Parathyroid adenoma (tissue), 2 donors: ENCODE results near the gene LOXL1.

ENCODE experiments used
- H2AFZ ChIP-seq: fragments of 300-600 bp; sonication (generic); one replicate; pipeline ENCODE4 v1.7.0; 2017; ENCODE audit warnings: antibody characterized with exemption, mild to moderate bottlenecking
- H3K27ac ChIP-seq: fragments of 300-600 bp; sonication (generic); one replicate; pipeline ENCODE4 v1.7.0; 2017
- H3K27me3 ChIP-seq: fragments of 300-600 bp; sonication (generic); one replicate; pipeline ENCODE4 v1.7.0; 2017; ENCODE audit warnings: low read length; ENCODE audit not compliant: control insufficient read depth, insufficient read depth
- H3K36me3 ChIP-seq: fragments of 300-600 bp; sonication (generic); one replicate; pipeline ENCODE4 v1.7.0; 2017; ENCODE audit warnings: low read length; ENCODE audit not compliant: control insufficient read depth, insufficient read depth
- H3K4me1 ChIP-seq: fragments of 300-600 bp; sonication (generic); one replicate; pipeline ENCODE4 v1.7.0; 2017; ENCODE audit warnings: control low read depth
- H3K4me2 ChIP-seq: fragments of 300-600 bp; sonication (generic); one replicate; pipeline ENCODE4 v1.7.0; 2017; ENCODE audit warnings: low read length
- H3K4me3 ChIP-seq: fragments of 300-600 bp; sonication (generic); one replicate; pipeline ENCODE4 v1.7.0; 2017; ENCODE audit warnings: low read depth, low read length
- H3K79me2 ChIP-seq: fragments of 300-600 bp; sonication (generic); one replicate; pipeline ENCODE4 v1.7.0; 2017; ENCODE audit warnings: control low read depth
- H3K9ac ChIP-seq: fragments of 300-600 bp; sonication (generic); one replicate; pipeline ENCODE4 v1.7.0; 2017; ENCODE audit warnings: mild to moderate bottlenecking
- H3K9me3 ChIP-seq: fragments of 300-600 bp; sonication (generic); one replicate; pipeline ENCODE4 v1.7.0; 2017; ENCODE audit warnings: low read length; ENCODE audit not compliant: control insufficient read depth
- TF ChIP-seq, protein P1 (sequence below): fragments of 300-600 bp; sonication (generic); IDR thresholded peaks from one replicate; pipeline ENCODE4 v1.7.0; 2017; ENCODE audit warnings: antibody characterized with exemption, mild to moderate bottlenecking
- donor health status: primary hyperparathyroidism.

The LOXL1 gene

DNA sequence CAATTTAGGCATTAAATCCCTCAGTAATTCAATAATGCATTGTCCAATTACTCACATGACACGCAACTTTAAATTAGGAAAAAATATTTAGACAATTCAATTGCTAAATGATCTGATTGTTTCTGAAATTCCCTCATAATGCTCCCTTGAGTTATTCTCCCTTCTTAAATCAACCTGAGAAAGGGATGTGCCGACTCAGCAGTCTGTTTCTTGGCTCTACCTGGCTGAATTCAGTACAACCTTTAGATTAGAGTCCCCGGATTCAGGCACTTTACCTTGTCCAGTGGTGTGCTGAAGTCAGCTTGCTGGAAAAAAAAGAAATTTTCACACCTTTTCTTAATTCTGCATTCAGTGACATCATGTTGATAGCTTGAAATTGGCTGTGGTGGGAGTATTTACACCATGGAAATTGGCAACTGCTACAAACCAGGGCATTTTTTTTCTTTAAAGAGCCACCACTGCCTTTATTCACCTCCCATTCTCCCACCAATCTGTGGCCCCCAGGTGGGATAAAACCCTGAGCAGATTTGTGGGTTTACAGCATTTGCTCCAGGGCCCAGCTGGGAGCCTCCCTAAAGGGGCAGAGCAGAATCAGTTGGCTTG is 20.9 kb upstream of the LOXL1 start:
- no peaks in the 10 kb centered on the region for H3K9me3 ChIP-seq
- no peaks in the 10 kb centered on the region for H3K27me3 ChIP-seq
- no peak overlapping the region for H3K4me2 ChIP-seq
- no peak overlapping the region for H3K9ac ChIP-seq
- TF ChIP-seq, protein P1, sequence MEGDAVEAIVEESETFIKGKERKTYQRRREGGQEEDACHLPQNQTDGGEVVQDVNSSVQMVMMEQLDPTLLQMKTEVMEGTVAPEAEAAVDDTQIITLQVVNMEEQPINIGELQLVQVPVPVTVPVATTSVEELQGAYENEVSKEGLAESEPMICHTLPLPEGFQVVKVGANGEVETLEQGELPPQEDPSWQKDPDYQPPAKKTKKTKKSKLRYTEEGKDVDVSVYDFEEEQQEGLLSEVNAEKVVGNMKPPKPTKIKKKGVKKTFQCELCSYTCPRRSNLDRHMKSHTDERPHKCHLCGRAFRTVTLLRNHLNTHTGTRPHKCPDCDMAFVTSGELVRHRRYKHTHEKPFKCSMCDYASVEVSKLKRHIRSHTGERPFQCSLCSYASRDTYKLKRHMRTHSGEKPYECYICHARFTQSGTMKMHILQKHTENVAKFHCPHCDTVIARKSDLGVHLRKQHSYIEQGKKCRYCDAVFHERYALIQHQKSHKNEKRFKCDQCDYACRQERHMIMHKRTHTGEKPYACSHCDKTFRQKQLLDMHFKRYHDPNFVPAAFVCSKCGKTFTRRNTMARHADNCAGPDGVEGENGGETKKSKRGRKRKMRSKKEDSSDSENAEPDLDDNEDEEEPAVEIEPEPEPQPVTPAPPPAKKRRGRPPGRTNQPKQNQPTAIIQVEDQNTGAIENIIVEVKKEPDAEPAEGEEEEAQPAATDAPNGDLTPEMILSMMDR: no peak
- no peaks in the 10 kb centered on the region for H3K79me2 ChIP-seq
- H2AFZ ChIP-seq: no peak overlapping the region
- H3K36me3 ChIP-seq: no peaks in the 10 kb centered on the region
- H3K4me3 ChIP-seq: no peak overlapping the region
- no peak overlapping the region for H3K27ac ChIP-seq
- no peaks in the 10 kb centered on the region for H3K4me1 ChIP-seq

DNA sequence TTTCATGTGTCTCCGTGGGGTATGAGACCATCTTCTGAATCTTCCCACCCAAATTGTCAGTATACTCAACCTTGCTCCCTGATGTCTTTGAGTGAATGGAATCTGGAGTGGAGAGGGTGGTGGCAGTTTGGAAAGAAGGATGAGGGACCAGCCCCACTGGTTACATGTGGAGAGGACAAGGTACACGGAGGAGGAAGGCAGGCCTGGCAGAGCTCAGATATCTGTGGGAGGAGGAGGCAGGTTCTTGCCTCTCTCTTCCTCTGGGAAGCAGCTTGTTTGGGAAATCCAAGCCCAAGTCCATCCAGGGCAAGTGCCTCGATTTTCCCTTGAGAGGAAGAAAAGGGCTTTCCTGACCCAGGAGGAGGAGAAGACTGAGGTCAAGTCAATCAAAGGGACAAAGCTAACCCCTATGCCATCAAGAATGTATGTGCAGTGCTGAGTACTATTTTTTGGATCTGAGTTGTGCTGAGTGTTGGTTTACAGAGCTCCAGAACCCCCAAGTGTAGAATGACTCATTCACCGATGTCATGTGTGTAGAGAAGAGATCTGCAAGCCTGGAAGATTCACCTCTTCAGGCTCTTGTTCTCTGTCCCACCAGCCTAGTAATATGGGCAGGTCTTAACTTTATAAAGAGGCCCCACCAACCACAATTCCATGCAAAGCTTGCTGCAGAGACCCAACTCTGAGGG is 19.8 kb upstream of the LOXL1 start:
- TF ChIP-seq, protein P1: no peak
- Histone ChIP-seq H3K9ac (no peak overlapping the region), H3K4me3 (no peak overlapping the region), H3K4me1 (no peaks in the 10 kb centered on the region), H3K9me3 (no peaks in the 10 kb centered on the region), H3K27me3 (no peaks in the 10 kb centered on the region), H2AFZ (no peak overlapping the region), H3K36me3 (no peaks in the 10 kb centered on the region), H3K79me2 (no peaks in the 10 kb centered on the region), H3K27ac (no peak overlapping the region), H3K4me2 (no peak overlapping the region)

DNA sequence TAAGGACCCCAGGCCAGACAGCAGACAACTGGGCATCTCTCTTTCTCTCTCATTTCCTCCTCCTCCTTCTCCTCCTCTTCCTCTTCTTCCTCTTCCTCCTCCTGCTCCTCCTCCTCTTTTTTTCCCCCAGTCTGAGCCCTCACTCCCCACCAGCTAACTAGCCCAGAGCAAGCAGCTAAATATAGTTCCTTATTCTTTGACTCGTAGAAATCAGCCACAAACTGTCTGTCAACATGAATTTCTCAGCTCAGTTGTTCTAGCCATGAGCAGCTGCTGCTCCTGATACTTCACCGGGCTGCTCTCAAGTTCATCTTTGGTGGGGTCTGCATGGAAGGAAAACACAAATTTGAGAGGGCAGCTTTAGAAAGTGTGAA is 19.2 kb upstream of the LOXL1 start:
- Histone ChIP-seq H3K27me3 (no peaks in the 10 kb centered on the region), H2AFZ (no peak overlapping the region), H3K9ac (no peak overlapping the region), H3K9me3 (no peaks in the 10 kb centered on the region), H3K4me3 (no peak overlapping the region), H3K36me3 (no peaks in the 10 kb centered on the region), H3K27ac (no peak overlapping the region), H3K4me2 (no peak overlapping the region), H3K79me2 (no peaks in the 10 kb centered on the region), H3K4me1 (no peaks in the 10 kb centered on the region)
- TF ChIP-seq, protein P1: no peak

DNA sequence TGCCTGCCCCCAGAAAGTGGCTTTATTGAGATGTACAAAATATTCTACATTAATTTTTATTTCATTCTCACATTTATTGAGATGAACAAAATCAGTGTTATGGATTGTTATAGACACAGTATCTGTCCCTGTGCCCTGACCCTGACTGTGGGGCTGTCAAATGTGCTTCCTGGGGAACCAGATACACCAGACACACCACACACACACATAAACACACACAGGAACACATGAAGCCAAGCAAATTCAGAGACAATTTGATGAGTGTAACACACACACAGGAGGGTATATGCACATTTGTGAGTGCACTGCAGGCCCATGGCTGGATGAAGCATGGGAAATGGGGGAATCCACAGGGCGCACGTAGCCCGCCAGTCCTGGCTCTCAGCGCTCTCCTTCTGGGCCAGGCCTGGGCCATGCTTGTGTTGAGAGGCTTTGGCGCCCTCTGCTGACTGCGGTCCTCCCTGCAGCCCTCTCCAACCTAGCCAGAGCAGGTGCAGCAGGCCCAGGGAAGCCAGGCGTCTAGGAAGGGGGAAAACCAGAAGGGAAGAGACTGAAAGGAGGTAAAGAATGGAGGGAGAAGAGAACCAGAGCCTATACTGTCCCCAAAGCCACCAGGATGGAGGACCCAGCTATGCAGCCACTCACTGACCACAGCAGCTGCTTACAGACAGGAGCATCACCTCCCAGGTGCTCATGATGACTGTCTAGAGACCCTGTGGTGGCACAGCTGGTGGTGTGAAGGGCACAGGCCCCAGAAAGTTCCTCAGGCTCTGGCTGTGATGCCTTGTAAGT is 18.0 kb upstream of the LOXL1 start:
- H3K9ac ChIP-seq: no peak overlapping the region
- TF ChIP-seq, protein P1: peak; percentile 39

More for the DNA sequence above, 18.0 kb upstream of the LOXL1 start:
- Histone ChIP-seq H3K4me3 (no peak overlapping the region), H3K27me3 (no peaks in the 10 kb centered on the region), H3K4me2 (no peak overlapping the region), H3K4me1 (no peaks in the 10 kb centered on the region), H3K9me3 (no peaks in the 10 kb centered on the region), H2AFZ (no peak overlapping the region), H3K27ac (no peak overlapping the region), H3K36me3 (no peaks in the 10 kb centered on the region), H3K79me2 (no peaks in the 10 kb centered on the region)
